Ectodermal cell (in vitro differentiated cells): ENCODE measurements around the gene TUBB1.
A peak's percentile ranks its signal among the peaks of the same experiment; 100 is the strongest.
"Not testable (repeated sequence)": the region's sequence is repeated elsewhere in the genome, so short reads cannot be mapped to it uniquely, and the experiment has no call there.

Experiments used
- H3K27ac ChIP-seq: 2 replicates; pipeline ENCODE4 v1.7.0; 2013; ENCODE audit warnings: mild to moderate bottlenecking, low read depth, low read length; ENCODE audit not compliant: insufficient read depth, poor library complexity, severe bottlenecking
- H3K27me3 ChIP-seq: 2 replicates; pipeline ENCODE4 v1.7.0; 2013; ENCODE audit warnings: mild to moderate bottlenecking, low read length; ENCODE audit not compliant: insufficient read depth, control insufficient read depth, poor library complexity, severe bottlenecking
- H3K36me3 ChIP-seq: one replicate; pipeline ENCODE4 v1.7.0; 2013; ENCODE audit warnings: low read length; ENCODE audit not compliant: control insufficient read depth, insufficient read depth
- H3K4me1 ChIP-seq: one replicate; pipeline ENCODE4 v1.7.0; 2013; ENCODE audit warnings: low read length; ENCODE audit not compliant: control insufficient read depth, insufficient read depth
- H3K4me3 ChIP-seq: 2 replicates; pipeline ENCODE4 v1.7.0; 2013; ENCODE audit warnings: low read depth, low read length, control low read depth; ENCODE audit not compliant: insufficient read depth
- H3K9me3 ChIP-seq: 2 replicates; pipeline ENCODE4 v1.7.0; 2013; ENCODE audit warnings: mild to moderate bottlenecking, low read length, moderate library complexity; ENCODE audit not compliant: control insufficient read depth
- WGBS, 2 experiments: methylation state at CpG; one replicate each; pipeline ENCODE4 v1.1.7; 2013; ENCODE audit warnings: missing lambda C conversion rate in 2 of 2; 5-methylcytosine and 5-hydroxymethylcytosine counted together

The TUBB1 gene

DNA sequence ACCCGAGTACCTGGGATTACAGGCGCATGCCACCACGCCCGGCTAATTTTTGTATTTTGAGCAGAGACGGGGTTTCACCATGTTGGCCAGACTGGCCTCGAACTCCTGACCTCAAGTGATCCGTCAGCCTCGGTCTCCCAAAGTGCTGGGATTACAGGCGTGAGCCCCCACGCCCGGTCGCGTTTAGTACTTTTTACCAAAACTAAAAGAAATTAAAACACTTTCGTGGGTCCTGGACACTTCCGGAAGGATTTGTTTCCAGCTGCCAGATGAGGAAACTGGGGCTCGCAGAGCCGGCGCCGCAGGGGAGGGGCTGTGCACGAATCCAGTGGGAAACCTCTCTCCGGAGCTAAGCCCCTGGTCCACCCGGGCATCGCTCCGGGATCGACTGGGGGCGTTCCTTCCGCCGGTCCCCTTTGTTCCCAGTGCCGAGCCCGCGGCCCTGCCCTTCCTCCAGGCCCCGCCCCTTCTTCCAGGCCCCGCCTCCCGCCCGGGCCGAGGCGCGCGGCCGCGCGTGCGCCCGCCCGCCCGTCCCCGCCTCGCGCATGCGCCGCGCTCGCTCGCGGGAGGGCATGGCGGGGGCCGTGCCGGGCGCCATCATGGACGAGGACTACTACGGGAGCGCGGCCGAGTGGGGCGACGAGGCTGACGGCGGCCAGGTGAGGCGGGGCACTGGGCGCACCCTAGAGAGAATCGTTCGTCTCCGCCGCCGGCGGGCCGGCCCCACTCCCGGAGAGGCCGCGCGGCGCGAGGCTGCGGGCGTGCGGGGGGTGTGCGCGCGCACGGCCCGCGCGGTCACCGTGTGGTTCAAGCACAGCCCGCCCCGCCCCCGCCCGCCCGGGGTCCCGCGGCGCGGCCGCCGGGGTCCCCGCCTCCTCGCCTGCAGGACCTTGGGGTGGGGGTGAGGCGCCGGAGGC lies 38.3 kb upstream of the TUBB1 start, which contains the start of gene NELFCD:
Gene NELFCD (plus strand): TSS at position 546 of the 917 bp plus-strand sequence. CDS start 54 bp downstream, at position 600.
- Histone ChIP-seq H3K36me3 (no peaks in the 10 kb centered on the region), H3K4me1 (no peaks in the 10 kb centered on the region), H3K9me3 (no peaks in the 10 kb centered on the region), H3K27me3 (no peaks in the 10 kb centered on the region), H3K27ac (no peak within 1 kb of the TSS), H3K4me3 (peak within 1 kb of the TSS; percentile 70)
- WGBS, 2 experiments, result 12% methylated on average over 109 of the region's 109 CpGs

GRCh38 chr20:58981628-58982364 lies 37.4 kb upstream of the TUBB1 start:
- Histone ChIP-seq H3K36me3 (peaks cover 5% of the 10 kb centered on the region), H3K4me1 (no peaks in the 10 kb centered on the region), H3K27me3 (no peaks in the 10 kb centered on the region), H3K9me3 (no peaks in the 10 kb centered on the region), H3K27ac (no peak overlapping the region), H3K4me3 (peak overlapping the region; percentile 70)
- 22 to 24% methylated on average over 28 to 29 of the region's 29 CpGs for WGBS, 2 experiments

DNA sequence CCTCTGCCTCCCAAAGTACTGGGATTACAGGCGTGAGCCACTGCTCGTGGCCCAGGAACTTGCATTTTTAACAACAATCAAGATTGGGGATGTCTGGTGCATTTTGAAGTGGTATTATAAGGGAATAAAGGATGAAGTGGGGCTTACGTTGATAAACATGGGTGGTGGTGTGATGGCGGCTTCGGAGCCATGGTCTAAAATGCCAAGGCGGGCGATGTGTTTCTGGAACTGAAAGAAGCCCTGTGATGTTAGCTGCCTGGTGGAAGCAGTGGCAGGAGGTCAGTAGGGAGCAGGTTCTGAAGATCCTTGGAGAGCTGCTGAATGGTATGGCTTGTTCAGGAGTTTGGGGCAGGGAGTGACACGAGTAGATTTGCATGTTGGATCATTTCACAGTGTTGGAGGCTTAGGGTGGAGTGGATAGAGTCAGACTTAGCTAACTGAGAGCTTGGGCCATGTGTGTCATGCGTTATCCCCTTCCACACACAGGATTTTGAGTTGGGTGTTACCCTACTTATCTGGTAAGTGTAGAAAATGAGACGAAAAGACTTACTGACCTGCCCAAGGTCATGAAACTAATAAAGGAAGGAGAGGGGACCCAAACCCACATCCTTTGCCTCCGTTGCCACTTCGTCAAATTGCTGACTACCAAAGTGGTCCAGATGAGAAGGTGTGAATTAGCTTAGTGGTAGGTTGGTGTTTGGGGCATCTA lies 36.7 kb upstream of the TUBB1 start:
- no peak overlapping the region for H3K27ac ChIP-seq
- H3K27me3 ChIP-seq, result no peaks in the 10 kb centered on the region
- peaks cover 7% of the 10 kb centered on the region for H3K36me3 ChIP-seq
- 95 to 97% methylated on average over 12 of the region's 12 CpGs for WGBS, 2 experiments
- H3K4me1 ChIP-seq, result no peaks in the 10 kb centered on the region
- no peaks in the 10 kb centered on the region for H3K9me3 ChIP-seq
- peak overlapping the region; percentile 70 for H3K4me3 ChIP-seq

DNA sequence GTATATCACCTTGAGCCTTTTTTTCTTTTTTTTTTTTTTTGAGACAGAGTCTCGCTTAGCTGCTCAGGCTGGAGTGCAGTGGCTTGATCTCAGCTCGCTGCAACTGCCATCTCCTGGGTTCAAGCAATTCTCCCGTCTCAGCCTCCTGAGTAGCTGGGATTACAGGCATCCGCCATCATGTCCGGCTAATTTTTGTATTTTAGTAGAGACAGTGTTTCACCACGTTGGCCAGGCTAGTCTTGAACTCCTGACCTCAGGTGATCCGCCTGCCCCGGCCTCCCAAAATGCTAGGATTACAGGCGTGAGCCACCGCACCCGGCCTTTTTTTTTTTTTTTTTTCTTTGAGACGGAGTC lies 36.1 kb upstream of the TUBB1 start:
- not testable (repeated sequence) for H3K27ac ChIP-seq, H3K4me3 ChIP-seq, H3K27me3 ChIP-seq, H3K9me3 ChIP-seq, H3K4me1 ChIP-seq
- H3K36me3 ChIP-seq, result peaks cover 12% of the 10 kb centered on the region
- 91% methylated on average over 11 of the region's 12 CpGs for WGBS, 2 experiments

GRCh38 chr20:58984691-58985090 lies 34.5 kb upstream of the TUBB1 start:
- peaks cover 28% of the 10 kb centered on the region for H3K36me3 ChIP-seq
- no peaks in the 10 kb centered on the region for H3K27me3 ChIP-seq
- no peaks in the 10 kb centered on the region for H3K4me1 ChIP-seq
- H3K9me3 ChIP-seq, result no peaks in the 10 kb centered on the region
- H3K4me3 ChIP-seq, result no peak overlapping the region
- WGBS, 2 experiments, result 90 to 94% methylated on average over 6 of the region's 6 CpGs
- no peak overlapping the region for H3K27ac ChIP-seq

DNA sequence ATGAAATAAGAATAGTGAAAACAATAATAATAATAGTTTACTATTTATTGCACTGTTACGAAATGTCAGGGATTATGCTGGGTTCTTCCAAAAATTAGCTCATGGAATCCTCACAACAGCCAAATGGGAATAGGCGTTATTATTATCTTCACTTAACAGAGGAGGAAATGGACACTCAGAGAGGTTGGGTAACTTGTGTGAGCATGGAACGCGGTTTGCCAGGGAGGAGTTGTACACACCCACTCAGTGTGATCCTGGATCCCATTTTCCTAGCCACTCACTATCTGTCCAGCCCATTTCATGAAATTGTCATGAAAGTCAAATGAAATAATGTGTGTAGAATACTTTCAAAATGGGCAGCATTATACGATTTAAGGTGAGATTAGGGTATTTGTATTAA lies 33.6 kb upstream of the TUBB1 start:
- H3K9me3 ChIP-seq, result no peaks in the 10 kb centered on the region
- no peaks in the 10 kb centered on the region for H3K27me3 ChIP-seq
- peaks cover 35% of the 10 kb centered on the region for H3K36me3 ChIP-seq
- 96 to 98% methylated on average over 5 of the region's 5 CpGs for WGBS, 2 experiments
- H3K4me3 ChIP-seq, result no peak overlapping the region
- no peaks in the 10 kb centered on the region for H3K4me1 ChIP-seq
- H3K27ac ChIP-seq, result no peak overlapping the region

GRCh38 chr20:58986286-58986967 lies 32.8 kb upstream of the TUBB1 start:
- H3K36me3 ChIP-seq, result peaks cover 42% of the 10 kb centered on the region
- 93 to 95% methylated on average over 9 of the region's 9 CpGs for WGBS, 2 experiments
- no peak overlapping the region for H3K4me3 ChIP-seq
- H3K4me1 ChIP-seq, result no peaks in the 10 kb centered on the region
- H3K9me3 ChIP-seq, result no peaks in the 10 kb centered on the region
- no peak overlapping the region for H3K27ac ChIP-seq
- H3K27me3 ChIP-seq, result no peaks in the 10 kb centered on the region

DNA sequence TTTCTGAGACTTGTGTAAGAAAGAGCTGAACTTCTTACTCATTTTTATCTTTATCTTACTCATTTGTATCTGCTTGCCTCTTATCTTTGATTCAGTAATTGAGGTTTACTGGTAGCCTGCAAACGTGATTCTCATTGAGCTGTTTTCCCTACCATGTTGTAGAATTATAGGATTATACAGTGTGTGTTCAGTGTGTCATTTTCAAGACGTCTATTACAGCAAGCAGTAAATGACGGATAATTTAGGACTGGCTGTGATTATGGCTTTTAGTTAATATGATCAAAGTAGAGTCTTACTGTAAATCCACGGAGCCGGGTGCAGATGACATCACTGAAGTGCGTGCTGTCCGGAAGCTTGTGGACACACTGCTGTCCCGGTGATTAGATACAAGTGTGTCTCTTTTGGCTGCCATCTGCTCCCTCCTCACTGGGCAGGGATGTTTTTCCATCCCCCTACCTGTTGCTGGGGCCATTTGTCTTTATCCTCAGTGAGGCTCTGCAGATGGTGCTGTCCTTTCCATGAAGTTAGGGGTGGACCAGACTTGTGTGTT lies 32.2 kb upstream of the TUBB1 start:
- H3K36me3 ChIP-seq, result peaks cover 48% of the 10 kb centered on the region
- H3K27me3 ChIP-seq, result no peaks in the 10 kb centered on the region
- no peak overlapping the region for H3K27ac ChIP-seq
- H3K9me3 ChIP-seq, result no peaks in the 10 kb centered on the region
- H3K4me1 ChIP-seq, result no peaks in the 10 kb centered on the region
- no peak overlapping the region for H3K4me3 ChIP-seq
- 94 to 96% methylated on average over 8 of the region's 8 CpGs for WGBS, 2 experiments

GRCh38 chr20:58987790-58988564 lies 31.3 kb upstream of the TUBB1 start:
- H3K27me3 ChIP-seq, result no peaks in the 10 kb centered on the region
- H3K36me3 ChIP-seq, result peaks cover 56% of the 10 kb centered on the region
- no peak overlapping the region for H3K27ac ChIP-seq
- H3K4me1 ChIP-seq, result no peaks in the 10 kb centered on the region
- WGBS, 2 experiments, result 95% methylated on average over 9 of the region's 9 CpGs
- no peak overlapping the region for H3K4me3 ChIP-seq
- no peaks in the 10 kb centered on the region for H3K9me3 ChIP-seq
